ENCODE measurements around the gene ABCA2. TPM values are rescaled to one million over a fixed set of nuclear protein-coding genes. Genes with fewer than 3 reads are reported as not detected.
"Not testable (repeated sequence)": the region's sequence is repeated elsewhere in the genome, so short reads cannot be mapped to it uniquely, and the experiment has no call there.

ABCA2 gene
- total RNA-seq, 2 donors from 2014 or later, result 37.2 to 60.5 TPM

- no peaks in the 10 kb centered on the region for H3K9me3 ChIP-seq
- DNase-seq (ENCODE audit: low spot score) (no peak), ATAC-seq (ENCODE audit: insufficient number of reproducible peaks, low FRiP score, low read depth) (no peak)
- no peaks in the 10 kb centered on the region for H3K4me1 ChIP-seq (ENCODE audit: control insufficient read depth in 1 of 2, low read depth in 2 of 2)
- peak; percentile 89 for TF ChIP-seq CTCF (IDR thresholded peaks at IDR 0.05)
- H3K27ac ChIP-seq, result no peak overlapping the region
- H3K36me3 ChIP-seq, result peaks cover 9% of the 10 kb centered on the region
- no peak overlapping the region for H3K4me3 ChIP-seq
- H3K27me3 ChIP-seq (replicated peaks; ENCODE audit: insufficient read depth), result no peaks in the 10 kb centered on the region
Measured at GRCh38 chr9:137034709-137035506, 6.9 kb upstream of the ABCA2 start.

GRCh38 chr9:137034039-137034708 is 6.1 kb upstream of the ABCA2 start:
- Histone ChIP-seq H3K27ac (no peak overlapping the region), H3K36me3 (peaks cover 2% of the 10 kb centered on the region), H3K4me1 (ENCODE audit: control insufficient read depth in 1 of 2, low read depth in 2 of 2) (peaks cover 3 to 4% of the 10 kb centered on the region in 2 donors), H3K9me3 (no peaks in the 10 kb centered on the region), H3K4me3 (peak overlapping the region; percentile 52), H3K27me3 (replicated peaks; ENCODE audit: insufficient read depth) (no peaks in the 10 kb centered on the region)
- no peak for TF ChIP-seq CTCF (IDR thresholded peaks at IDR 0.05)
- no peak for DNase-seq (ENCODE audit: low spot score)
- no peak for ATAC-seq (ENCODE audit: insufficient number of reproducible peaks, low FRiP score, low read depth)

- ATAC-seq (ENCODE audit: insufficient number of reproducible peaks, low FRiP score, low read depth); DNase-seq (ENCODE audit: low spot score); H3K27ac ChIP-seq; H3K27me3 ChIP-seq (replicated peaks; ENCODE audit: insufficient read depth); H3K9me3 ChIP-seq; H3K36me3 ChIP-seq: not testable (repeated sequence)
- peaks cover 10 to 11% of the 10 kb centered on the region in 2 donors for H3K4me1 ChIP-seq (ENCODE audit: control insufficient read depth in 1 of 2, low read depth in 2 of 2)
- peak overlapping the region; percentile 52 for H3K4me3 ChIP-seq
Measured at GRCh38 chr9:137033481-137033880, 5.4 kb upstream of the ABCA2 start.

- no peaks in the 10 kb centered on the region for H3K9me3 ChIP-seq
- DNase-seq (ENCODE audit: low spot score), result no peak
- no peaks in the 10 kb centered on the region for H3K36me3 ChIP-seq
- ATAC-seq (ENCODE audit: insufficient number of reproducible peaks, low FRiP score, low read depth), result no peak
- H3K27ac ChIP-seq, result no peak overlapping the region
- no peak for TF ChIP-seq CTCF (IDR thresholded peaks at IDR 0.05)
- peak overlapping the region; percentile 52 for H3K4me3 ChIP-seq
- no peaks in the 10 kb centered on the region for H3K27me3 ChIP-seq (replicated peaks; ENCODE audit: insufficient read depth)
- peaks cover 12 to 13% of the 10 kb centered on the region in 2 donors for H3K4me1 ChIP-seq (ENCODE audit: control insufficient read depth in 1 of 2, low read depth in 2 of 2)
Measured at GRCh38 chr9:137032858-137033257, 4.8 kb upstream of the ABCA2 start.

GRCh38 chr9:137031904-137032640 is 4.0 kb upstream of the ABCA2 start, which contains the start of gene FUT7:
Gene FUT7, minus strand, starts transcription at chr9:137032088. Its CDS starts 97 bp downstream, at chr9:137031991.
- Histone ChIP-seq H3K4me1 (ENCODE audit: control insufficient read depth in 1 of 2, low read depth in 2 of 2) (peaks cover 16 to 19% of the 10 kb centered on the region in 2 donors), H3K36me3 (no peaks in the 10 kb centered on the region), H3K27ac (no peak within 1 kb of the TSS), H3K27me3 (replicated peaks; ENCODE audit: insufficient read depth) (no peaks in the 10 kb centered on the region), H3K9me3 (no peaks in the 10 kb centered on the region), H3K4me3 (peak within 1 kb of the TSS; percentile 20)
- TF ChIP-seq CTCF (IDR thresholded peaks at IDR 0.05), result no peak
- DNase-seq (ENCODE audit: low spot score) (no peak), ATAC-seq (ENCODE audit: insufficient number of reproducible peaks, low FRiP score, low read depth) (no peak)

All from thoracic aorta (tissue), 2 donors.